ENCODE measurements around the gene OLA1. TPM values are rescaled to one million over a fixed set of nuclear protein-coding genes. Genes with fewer than 3 reads are reported as not detected.

Gene OLA1
- total and polyA plus RNA-seq, 9 of the 15 experiments (the other 6 are each of a cell fraction or from before 2014, with no cell fraction given), result 208 to 353 (median 225) TPM

DNA sequence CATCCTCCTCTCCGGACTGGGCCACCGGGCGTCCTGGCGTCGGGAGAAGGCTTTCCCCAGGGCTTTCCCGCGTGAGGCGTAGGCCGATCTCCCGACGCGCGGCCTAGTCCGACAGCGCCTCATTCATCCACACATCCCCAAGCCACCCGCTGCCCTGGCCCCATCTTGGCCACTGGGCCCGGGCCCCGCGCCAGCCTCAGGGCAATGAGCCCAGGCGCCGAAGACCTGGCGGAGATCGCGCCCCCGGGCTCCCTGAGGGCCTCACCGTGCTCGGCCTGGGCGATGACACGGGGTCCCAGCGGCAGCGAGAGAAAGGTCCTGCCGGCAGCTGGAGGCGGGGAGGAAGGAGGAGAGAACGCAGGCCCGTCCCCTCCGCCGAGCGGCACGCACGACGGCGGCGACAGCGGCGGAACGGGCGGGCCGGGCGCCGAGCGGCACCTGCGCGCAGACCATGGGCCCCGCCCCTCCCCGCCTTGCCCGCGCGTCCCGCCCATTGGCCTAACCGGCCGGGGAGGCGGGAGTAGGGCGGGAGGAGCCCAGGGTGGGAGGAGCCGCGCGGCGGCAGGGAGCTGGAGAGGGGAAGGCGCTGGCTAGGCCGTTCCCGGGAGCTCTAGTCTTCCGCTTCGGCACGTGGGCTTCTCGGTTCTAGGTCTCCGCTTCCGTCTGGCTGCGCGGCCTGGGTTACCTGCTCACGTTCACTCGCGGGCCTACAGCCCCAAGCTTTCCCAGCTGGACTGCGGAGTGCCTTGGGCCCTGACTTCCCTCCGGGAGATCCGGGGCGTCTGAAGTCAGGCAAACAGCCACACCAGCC, at the start of gene OLA1 (continued):
- TF ChIP-seq FUS (optimal IDR thresholded peaks at IDR 0.05; ENCODE audit: low read depth, low read length), result peak; percentile 73
- no peak for TF ChIP-seq ETV6 (IDR thresholded peaks at IDR 0.05; ENCODE audit: borderline replicate concordance in 1 of 2, low read depth in 2 of 2, low read length in 1 of 2)
- no peak for TF ChIP-seq ETV6 (CRISPR knock-in tag; IDR thresholded peaks at IDR 0.05; ENCODE audit: borderline replicate concordance)
- no peak for TF ChIP-seq FOXM1 (IDR thresholded peaks at IDR 0.05; ENCODE audit: low read depth)
- TF ChIP-seq FOXM1 (CRISPR knock-in tag; IDR thresholded peaks at IDR 0.05; ENCODE audit: low read depth), result peak; percentile 24; the same call in 1 of the 2 replicates
- TF ChIP-seq TARDBP (IDR thresholded peaks at IDR 0.05), result peak; percentile 58; the same call in 1 of the 2 replicates
- peak; percentile 91 to 92 for TF ChIP-seq NRF1 (conservative IDR thresholded peaks at IDR 0.05 in 1 of 2, IDR thresholded peaks at IDR 0.05 in 1 of 2)
- peak in 1 of 2 experiments; percentile 30; a peak in 1 of 4 replicates for TF ChIP-seq SRF (CRISPR knock-in tag; IDR thresholded peaks at IDR 0.05)
- TF ChIP-seq CC2D1A (IDR thresholded peaks at IDR 0.05), result no peak
- peak; percentile 46 to 53; a peak in 1 of 4 replicates for TF ChIP-seq NONO (IDR thresholded peaks at IDR 0.05; ENCODE audit: low read depth in 2 of 2, low read length in 1 of 2)
- peak; percentile 84 for TF ChIP-seq RB1 (IDR thresholded peaks at IDR 0.05; ENCODE audit: low read depth)
- TF ChIP-seq CREM (IDR thresholded peaks at IDR 0.05; ENCODE audit: low read depth), result peak; percentile 78
- TF ChIP-seq VEZF1 (CRISPR knock-in tag; IDR thresholded peaks at IDR 0.05), result peak; percentile 86
- TF ChIP-seq ETV5 (CRISPR knock-in tag; IDR thresholded peaks at IDR 0.05; ENCODE audit: low read depth), result peak; percentile 88
- TF ChIP-seq SMAD2 (IDR thresholded peaks at IDR 0.05; ENCODE audit: low read depth, low read length), result no peak
- TF ChIP-seq, protein P1, sequence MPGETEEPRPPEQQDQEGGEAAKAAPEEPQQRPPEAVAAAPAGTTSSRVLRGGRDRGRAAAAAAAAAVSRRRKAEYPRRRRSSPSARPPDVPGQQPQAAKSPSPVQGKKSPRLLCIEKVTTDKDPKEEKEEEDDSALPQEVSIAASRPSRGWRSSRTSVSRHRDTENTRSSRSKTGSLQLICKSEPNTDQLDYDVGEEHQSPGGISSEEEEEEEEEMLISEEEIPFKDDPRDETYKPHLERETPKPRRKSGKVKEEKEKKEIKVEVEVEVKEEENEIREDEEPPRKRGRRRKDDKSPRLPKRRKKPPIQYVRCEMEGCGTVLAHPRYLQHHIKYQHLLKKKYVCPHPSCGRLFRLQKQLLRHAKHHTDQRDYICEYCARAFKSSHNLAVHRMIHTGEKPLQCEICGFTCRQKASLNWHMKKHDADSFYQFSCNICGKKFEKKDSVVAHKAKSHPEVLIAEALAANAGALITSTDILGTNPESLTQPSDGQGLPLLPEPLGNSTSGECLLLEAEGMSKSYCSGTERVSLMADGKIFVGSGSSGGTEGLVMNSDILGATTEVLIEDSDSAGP (CRISPR knock-in tag; IDR thresholded peaks at IDR 0.05), result no peak
- TF ChIP-seq CXXC5 (CRISPR knock-in tag; IDR thresholded peaks at IDR 0.05), result peak; percentile 99
- TF ChIP-seq MXI1 (IDR thresholded peaks at IDR 0.05; ENCODE audit: low read depth, low read length), result peak; percentile 60; the same call in 1 of the 2 replicates
- TF ChIP-seq, protein P2, sequence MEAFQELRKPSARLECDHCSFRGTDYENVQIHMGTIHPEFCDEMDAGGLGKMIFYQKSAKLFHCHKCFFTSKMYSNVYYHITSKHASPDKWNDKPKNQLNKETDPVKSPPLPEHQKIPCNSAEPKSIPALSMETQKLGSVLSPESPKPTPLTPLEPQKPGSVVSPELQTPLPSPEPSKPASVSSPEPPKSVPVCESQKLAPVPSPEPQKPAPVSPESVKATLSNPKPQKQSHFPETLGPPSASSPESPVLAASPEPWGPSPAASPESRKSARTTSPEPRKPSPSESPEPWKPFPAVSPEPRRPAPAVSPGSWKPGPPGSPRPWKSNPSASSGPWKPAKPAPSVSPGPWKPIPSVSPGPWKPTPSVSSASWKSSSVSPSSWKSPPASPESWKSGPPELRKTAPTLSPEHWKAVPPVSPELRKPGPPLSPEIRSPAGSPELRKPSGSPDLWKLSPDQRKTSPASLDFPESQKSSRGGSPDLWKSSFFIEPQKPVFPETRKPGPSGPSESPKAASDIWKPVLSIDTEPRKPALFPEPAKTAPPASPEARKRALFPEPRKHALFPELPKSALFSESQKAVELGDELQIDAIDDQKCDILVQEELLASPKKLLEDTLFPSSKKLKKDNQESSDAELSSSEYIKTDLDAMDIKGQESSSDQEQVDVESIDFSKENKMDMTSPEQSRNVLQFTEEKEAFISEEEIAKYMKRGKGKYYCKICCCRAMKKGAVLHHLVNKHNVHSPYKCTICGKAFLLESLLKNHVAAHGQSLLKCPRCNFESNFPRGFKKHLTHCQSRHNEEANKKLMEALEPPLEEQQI (IDR thresholded peaks at IDR 0.05), result peak; percentile 48; the same call in 1 of the 2 replicates
- peak; percentile 43 for TF ChIP-seq SP2 (IDR thresholded peaks at IDR 0.05; ENCODE audit: extremely low read depth, low read depth, low read length, poor library complexity, severe bottlenecking)
- TF ChIP-seq SMC3 (conservative IDR thresholded peaks at IDR 0.05; ENCODE audit: insufficient read depth, low read depth, low read length), result no peak

All from K562 (cell line).